Pancreas (tissue), 10 donors: ENCODE data around the gene AAK1. TPM values are rescaled to one million over a fixed set of nuclear protein-coding genes. Genes with fewer than 3 reads are reported as not detected.
"Not testable (repeated sequence)": the region's sequence is repeated elsewhere in the genome, so short reads cannot be mapped to it uniquely, and the experiment has no call there.

ENCODE experiments used
- ATAC-seq, 4 donors: fragments of 200-7000 bp; cut with Tn5 transposase; one replicate each; pipeline versions ENCODE4 v1.8.0 to v1.9.1; 2020; ENCODE audit warnings: mild to moderate bottlenecking in 4 of 4, moderate library complexity in 4 of 4
- DNase-seq, 6 donors: peaks; one replicate each; pipeline ENCODE4 v3.0.0-alpha.2; 2020
- FAIRE-seq: peaks from 2 replicates; lab custom pipeline; 2012; peaks lifted over from hg19 to GRCh38; lab: Jason Lieb, UNC
- H3K27ac ChIP-seq, 4 donors: fragments of 200-600 bp; sonication (generic); 1 replicate in 3 of 4; 2 replicates in 1 of 4; pipeline versions ENCODE4 v1.5.0 to v1.8.0; 2020
- H3K27me3 ChIP-seq, 4 donors: fragments of 200-600 bp; one replicate each; pipeline ENCODE4 v1.8.0; 2021
- H3K36me3 ChIP-seq, 3 donors: fragments of 200-600 bp; sonication (generic) in 1 of 3; one replicate each; pipeline versions ENCODE4 v1.5.0 to v1.8.0; 2020 to 2021
- H3K4me1 ChIP-seq, 3 donors: fragments of 200-600 bp; one replicate each; pipeline ENCODE4 v1.8.0; 2021
- H3K4me3 ChIP-seq, 4 donors: fragments of 200-600 bp; sonication (generic) in 2 of 4; one replicate each; pipeline versions ENCODE4 v1.5.0 to v1.8.0; 2020 to 2021
- H3K9me3 ChIP-seq, 4 donors: fragments of 200-600 bp; one replicate each; pipeline ENCODE4 v1.8.0; 2021
- CTCF ChIP-seq, 4 donors: fragments of 200-600 bp; sonication (generic) in 3 of 4; IDR thresholded peaks; one replicate each; pipeline versions ENCODE4 v1.5.0 to v1.8.0; 2021; ENCODE audit warnings: antibody characterized with exemption in 4 of 4
- WGBS, 2 donors: extraction: QIAGEN DNeasy Blood & Tissue Kit; methylation state at CpG; one replicate each; pipeline ENCODE4 v1.1.7; 2013; 5-methylcytosine and 5-hydroxymethylcytosine counted together
- intact Hi-C, 3 donors: fragments of 100-400 bp; cut with DNase I; formaldehyde crosslinking; loops; one replicate each; pipeline versions ENCODE4 v1.11.1 to v1.14.2; 2022
- polyA plus RNA-seq, 2 donors: library from polyadenylated mRNA; stranded (reverse); fragments of 200-250 nt; gene quantifications; one replicate each; pipeline ENCODE4 v1.2.3, GENCODE V29; 2013
- total RNA-seq, 6 donors: library from RNA; stranded (reverse); fragmentation: NEBNext Ultra II Directional in 4 of 6; extraction: Animal tissue kit (Norgen Biotek cat#: 25700) in 4 of 6; gene quantifications; one replicate each; pipeline versions ENCODE4 v1.2.1 to v1.2.4, GENCODE V29; 2021 to 2023
- donor health status: healthy with polysubstance abuse.
- donor health status: DM: no; HTN: no; CAD: no; lungs with moderate emphysema.
- donor health status: DM: no; HTN: no; CAD: no.
- donor health status: control.
- donor health status: control.
- donor health status: Bipolar disorder and iron deficiency.
- donor health status: DM: yes; HTN: yes; CAD: no.
- donor health status: DM: no; HTN: no; CAD: no.
- donor health status: DM: no; HTN: no; CAD: no.
- donor health status: DM: yes; HTN: yes; CAD: no.

Gene AAK1
- total and polyA plus RNA-seq, 8 donors, result 20.6 to 45.1 (median 32.5) TPM

GRCh38 chr2:69682525-69682924, 39.0 kb upstream of the AAK1 start:
- peak overlapping the region in 2 of 4 donors; percentile 81 to 87 for H3K27ac ChIP-seq
- H3K4me3 ChIP-seq, result no peak overlapping the region
- FAIRE-seq (no peak), DNase-seq (no peak), ATAC-seq (no peak)
- no peak for TF ChIP-seq CTCF (IDR thresholded peaks at IDR 0.05)
- peaks cover 31 to 41% (median 36%) of the 10 kb centered on the region in 3 donors for H3K4me1 ChIP-seq
- intact Hi-C loops, result no loop called here
- H3K27me3 ChIP-seq, result no peaks in the 10 kb centered on the region
- H3K9me3 ChIP-seq, result no peaks in the 10 kb centered on the region
- no peaks in the 10 kb centered on the region for H3K36me3 ChIP-seq
- 59 to 66% methylated on average over 1 of the region's 1 CpG for WGBS, 2 donors

GRCh38 chr2:69680001-69680675, 36.6 kb upstream of the AAK1 start:
- Histone ChIP-seq H3K27me3 (no peaks in the 10 kb centered on the region), H3K27ac (no peak overlapping the region), H3K9me3 (no peaks in the 10 kb centered on the region), H3K4me3 (no peak overlapping the region), H3K36me3 (no peaks in the 10 kb centered on the region), H3K4me1 (peaks cover 35 to 45% (median 41%) of the 10 kb centered on the region in 3 donors)
- WGBS, 2 donors, result 95 to 98% methylated on average over 1 of the region's 1 CpG
- intact Hi-C loops, result no loop called here
- no peak for DNase-seq
- TF ChIP-seq CTCF (IDR thresholded peaks at IDR 0.05), result no peak
- FAIRE-seq, result no peak
- ATAC-seq, result no peak

GRCh38 chr2:69677914-69678313, 34.4 kb upstream of the AAK1 start:
- Histone ChIP-seq H3K4me1 (peaks cover 21 to 31% (median 26%) of the 10 kb centered on the region in 3 donors), H3K36me3 (no peaks in the 10 kb centered on the region), H3K9me3 (no peaks in the 10 kb centered on the region), H3K4me3 (no peak overlapping the region), H3K27me3 (no peaks in the 10 kb centered on the region), H3K27ac (no peak overlapping the region)
- TF ChIP-seq CTCF (IDR thresholded peaks at IDR 0.05), result no peak
- WGBS, 2 donors, result 82 to 89% methylated on average over 5 of the region's 5 CpGs
- no peak for DNase-seq
- ATAC-seq, result no peak
- no peak for FAIRE-seq
- intact Hi-C loops, result no loop called here

- H3K4me1 ChIP-seq, result peaks cover 13 to 20% (median 20%) of the 10 kb centered on the region in 3 donors
- no peak overlapping the region for H3K4me3 ChIP-seq
- intact Hi-C loops, result no loop called here
- H3K27me3 ChIP-seq, result no peaks in the 10 kb centered on the region
- 78 to 84% methylated on average over 1 of the region's 1 CpG for WGBS, 2 donors
- no peak for TF ChIP-seq CTCF (IDR thresholded peaks at IDR 0.05)
- no peaks in the 10 kb centered on the region for H3K36me3 ChIP-seq
- peak overlapping the region in 2 of 4 donors; percentile 94 to 95 for H3K27ac ChIP-seq
- no peaks in the 10 kb centered on the region for H3K9me3 ChIP-seq
- peak; percentile 61 for FAIRE-seq
- no peak for ATAC-seq
- no peak for DNase-seq
Measured at GRCh38 chr2:69676146-69676545, 32.6 kb upstream of the AAK1 start.

GRCh38 chr2:69674316-69674670, 30.8 kb upstream of the AAK1 start:
- H3K4me3 ChIP-seq, result peak overlapping the region in 3 of 4 donors; percentile 19 to 42 (median 31)
- H3K27ac ChIP-seq, result peak overlapping the region; percentile 84 to 95 (median 90)
- FAIRE-seq, result no peak
- TF ChIP-seq CTCF (IDR thresholded peaks at IDR 0.05), result no peak
- no peaks in the 10 kb centered on the region for H3K36me3 ChIP-seq
- intact Hi-C loops, result no loop called here
- peak in 2 of 6 donors; percentile 66 to 75 for DNase-seq
- WGBS, 2 donors, result 4 to 12% methylated on average over 2 of the region's 2 CpGs
- ATAC-seq, result peak; percentile 88 to 95 (median 92)
- peaks cover 13 to 26% (median 26%) of the 10 kb centered on the region in 3 donors for H3K4me1 ChIP-seq
- no peaks in the 10 kb centered on the region for H3K27me3 ChIP-seq
- no peaks in the 10 kb centered on the region for H3K9me3 ChIP-seq

GRCh38 chr2:69673098-69673497, 29.6 kb upstream of the AAK1 start:
- peak overlapping the region in 1 of 4 donors; percentile 94 for H3K27ac ChIP-seq
- WGBS, 2 donors, result 81 to 91% methylated on average over 3 of the region's 3 CpGs
- ATAC-seq, H3K9me3 ChIP-seq, H3K27me3 ChIP-seq, DNase-seq, FAIRE-seq, intact Hi-C loops, H3K36me3 ChIP-seq: not testable (repeated sequence)
- H3K4me1 ChIP-seq, result peaks cover 17 to 32% (median 31%) of the 10 kb centered on the region in 3 donors
- peak overlapping the region in 1 of 4 donors; percentile 31 for H3K4me3 ChIP-seq
